Prostate gland (tissue), 2 donors: Measurements from ENCODE around the gene UBR4.

Source experiments
- CTCF ChIP-seq, 4 experiments: fragments of 200-600 bp in 2 of 4; fragments of 450-650 bp in 2 of 4; sonication (generic) in 2 of 4; IDR thresholded peaks; 1 replicate in 3 of 4; 2 replicates in 1 of 4; pipeline ENCODE4 v1.5.1; 2016 to 2019; ENCODE audit warnings: antibody characterized with exemption in 4 of 4, mild to moderate bottlenecking in 2 of 4, moderate library complexity in 2 of 4
- POLR2AphosphoS5 ChIP-seq: sonication (generic); formaldehyde crosslinking; IDR thresholded peaks from one replicate; pipeline ENCODE4 v1.6.1; 2017; ENCODE audit warnings: antibody characterized with exemption

GRCh38 chr1:19113697-19114092, 96.4 kb downstream of the UBR4 start:
- TF ChIP-seq CTCF (IDR thresholded peaks at IDR 0.05) (peak in 3 of 4 experiments; percentile 18 to 43 (median 38)), POLR2AphosphoS5 (no peak)
